Urinary bladder (tissue), 4 donors: ENCODE measurements around the gene RNASE7. TPM values are rescaled to one million over a fixed set of nuclear protein-coding genes. Genes with fewer than 3 reads are reported as not detected.

Experiments
- DNase-seq: peaks from one replicate; pipeline ENCODE4 v3.0.0-alpha.2; 2015; ENCODE audit errors: extremely low spot score
- H3K27ac ChIP-seq: one replicate; pipeline ENCODE4 v1.5.1; 2013; ENCODE audit warnings: low read depth, mild to moderate bottlenecking, moderate library complexity
- H3K36me3 ChIP-seq: one replicate; pipeline ENCODE4 v1.6.1; 2013; ENCODE audit warnings: mild to moderate bottlenecking, moderate library complexity; ENCODE audit not compliant: insufficient read depth
- H3K4me1 ChIP-seq: one replicate; pipeline ENCODE4 v1.6.1; 2013; ENCODE audit warnings: mild to moderate bottlenecking, moderate library complexity; ENCODE audit not compliant: insufficient read depth
- H3K4me3 ChIP-seq: one replicate; pipeline ENCODE4 v1.5.1; 2013; ENCODE audit warnings: low read depth, low read length
- WGBS: extraction: QIAGEN DNeasy Blood & Tissue Kit; methylation state at CpG from one replicate; pipeline ENCODE4 v1.1.7; 2013; 5-methylcytosine and 5-hydroxymethylcytosine counted together
- polyA plus RNA-seq: library from polyadenylated mRNA; stranded (reverse); fragments of 200-250 nt; gene quantifications from one replicate; pipeline ENCODE4 v1.2.3, GENCODE V29; 2013
- total RNA-seq: library from RNA; depleted of rRNA; stranded (reverse); fragments of >200 nt; gene quantifications from one replicate; pipeline ENCODE4 v1.2.3, GENCODE V29; 2014
- donor health status: healthy with polysubstance abuse.
- donor health status: healthy.

The RNASE7 gene
- total and polyA plus RNA-seq, 2 donors = 0.06 TPM; not detected in 1

GRCh38 chr14:21016413-21017190, 25.6 kb upstream of the RNASE7 start:
- DNase-seq = no peak
- Histone ChIP-seq H3K4me3 (no peak overlapping the region), H3K36me3 (peaks cover 5% of the 10 kb centered on the region), H3K27ac (no peak overlapping the region), H3K4me1 (no peaks in the 10 kb centered on the region)
- WGBS = 70% methylated on average over 9 of the region's 9 CpGs

GRCh38 chr14:21017528-21018245, 24.5 kb upstream of the RNASE7 start:
- Histone ChIP-seq H3K36me3 (peaks cover 5% of the 10 kb centered on the region), H3K4me1 (no peaks in the 10 kb centered on the region), H3K4me3 (no peak overlapping the region), H3K27ac (no peak overlapping the region)
- 67% methylated on average over 28 of the region's 28 CpGs for WGBS
- DNase-seq = no peak

- no peak for DNase-seq
- no peaks in the 10 kb centered on the region for H3K4me1 ChIP-seq
- peaks cover 5% of the 10 kb centered on the region for H3K36me3 ChIP-seq
- no peak overlapping the region for H3K27ac ChIP-seq
- WGBS = 79% methylated on average over 7 of the region's 7 CpGs
- no peak overlapping the region for H3K4me3 ChIP-seq
These were observed 23.9 kb upstream of the RNASE7 start for GRCh38 chr14:21018286-21018685.

GRCh38 chr14:21018781-21019180, 23.4 kb upstream of the RNASE7 start:
- no peak for DNase-seq
- 92% methylated on average over 3 of the region's 3 CpGs for WGBS
- no peak overlapping the region for H3K4me3 ChIP-seq
- no peak overlapping the region for H3K27ac ChIP-seq
- peaks cover 5% of the 10 kb centered on the region for H3K36me3 ChIP-seq
- no peaks in the 10 kb centered on the region for H3K4me1 ChIP-seq

- Histone ChIP-seq H3K27ac (no peak overlapping the region), H3K4me1 (no peaks in the 10 kb centered on the region), H3K36me3 (peaks cover 5% of the 10 kb centered on the region), H3K4me3 (no peak overlapping the region)
- WGBS = 65% methylated on average over 1 of the region's 1 CpG
- DNase-seq = no peak
These were observed 22.8 kb upstream of the RNASE7 start for GRCh38 chr14:21019366-21019765.

- no peak for DNase-seq
- Histone ChIP-seq H3K4me3 (no peak overlapping the region), H3K4me1 (no peaks in the 10 kb centered on the region), H3K36me3 (peaks cover 5% of the 10 kb centered on the region), H3K27ac (no peak overlapping the region)
- WGBS = 84% methylated on average over 5 of the region's 5 CpGs
These were observed 21.1 kb upstream of the RNASE7 start for GRCh38 chr14:21020977-21021545.

GRCh38 chr14:21022686-21023085, 19.5 kb upstream of the RNASE7 start:
- no peak for DNase-seq
- no peaks in the 10 kb centered on the region for H3K4me1 ChIP-seq
- H3K27ac ChIP-seq = no peak overlapping the region
- 80% methylated on average over 5 of the region's 5 CpGs for WGBS
- H3K4me3 ChIP-seq = no peak overlapping the region
- peaks cover 5% of the 10 kb centered on the region for H3K36me3 ChIP-seq

- Histone ChIP-seq H3K4me1 (no peaks in the 10 kb centered on the region), H3K27ac (no peak overlapping the region), H3K36me3 (peaks cover 3% of the 10 kb centered on the region), H3K4me3 (no peak overlapping the region)
- no peak for DNase-seq
- WGBS = 53% methylated on average over 7 of the region's 7 CpGs
These were observed 19.0 kb upstream of the RNASE7 start for GRCh38 chr14:21023174-21023573.

GRCh38 chr14:21023817-21024584, 18.2 kb upstream of the RNASE7 start:
- no peaks in the 10 kb centered on the region for H3K4me1 ChIP-seq
- no peak for DNase-seq
- H3K36me3 ChIP-seq = peaks cover 2% of the 10 kb centered on the region
- H3K27ac ChIP-seq = no peak overlapping the region
- WGBS = 19% methylated on average over 17 of the region's 17 CpGs
- H3K4me3 ChIP-seq = peak overlapping the region; percentile 87

- WGBS = under 1% methylated on average over 72 of the region's 72 CpGs
- peak within 1 kb of the TSS; percentile 95 for H3K27ac ChIP-seq
- H3K4me3 ChIP-seq = peak within 1 kb of the TSS; percentile 87
- peaks cover 2% of the 10 kb centered on the region for H3K36me3 ChIP-seq
- no peak for DNase-seq
- no peaks in the 10 kb centered on the region for H3K4me1 ChIP-seq
These were observed 17.4 kb upstream of the RNASE7 start, which contains the start of gene NDRG2 for GRCh38 chr14:21024585-21025370. TSS of gene NDRG2 (minus strand) at chr14:21025061. CDS start at chr14:21023315, 1,746 bp downstream.

- H3K36me3 ChIP-seq = peaks cover 2% of the 10 kb centered on the region
- 4% methylated on average over 58 of the region's 58 CpGs for WGBS
- no peaks in the 10 kb centered on the region for H3K4me1 ChIP-seq
- no peak for DNase-seq
- peak overlapping the region; percentile 95 for H3K27ac ChIP-seq
- peak overlapping the region; percentile 87 for H3K4me3 ChIP-seq
These were observed 16.5 kb upstream of the RNASE7 start for GRCh38 chr14:21025371-21026273.
